ENCODE results near the gene SGTB.
"Not testable (repeated sequence)": the region's sequence is repeated elsewhere in the genome, so short reads cannot be mapped to it uniquely, and the experiment has no call there.

Gene SGTB

DNA sequence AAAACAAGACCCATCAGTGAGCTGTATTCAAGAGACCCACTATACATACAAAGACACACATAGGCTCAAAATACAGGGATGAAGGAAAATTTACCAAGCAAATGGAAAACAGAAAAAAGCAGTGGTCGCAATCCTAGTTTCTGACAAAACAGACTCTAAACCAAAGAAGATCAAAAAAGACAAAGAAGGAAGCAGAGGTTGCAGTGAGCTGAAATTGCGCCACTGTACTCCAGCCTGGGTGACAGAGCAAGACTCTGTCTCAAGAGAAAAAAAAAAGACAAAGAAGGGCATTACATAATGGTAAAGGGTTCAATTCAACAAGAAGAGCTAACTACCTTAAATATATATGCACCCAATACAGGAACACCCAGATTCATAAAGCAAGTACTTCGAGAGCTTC lies 45.9 kb downstream of the SGTB start:
- H3K27me3 ChIP-seq; H3K4me3 ChIP-seq; H3K9me3 ChIP-seq (replicated peaks in 1 of 11); H3K9ac ChIP-seq: not testable (repeated sequence)
- Histone ChIP-seq H4K20me1 (peaks cover 0 to 100% (median 0%) of the 10 kb centered on the region in 11 experiments; a peak in 6 of 22 replicates), H3K4me2 (peak overlapping the region in 6 of 11 experiments; percentile 0 to 33 (median 22); a peak in 7 of 22 replicates), H3K36me3 (peaks cover 51 to 100% (median 73%) of the 10 kb centered on the region in 11 experiments), H3K27ac (peak overlapping the region in 6 of 11 experiments; percentile 8 to 50 (median 18); a peak in 5 of 22 replicates), H3K4me1 (peaks cover 0 to 64% (median 6%) of the 10 kb centered on the region in 10 experiments; a peak in 10 of 20 replicates)
- TF ChIP-seq Cebpa-rat (IDR thresholded peaks at IDR 0.05): 0 out of 22 replicates have a peak, but pooled peaks of 1 of the 11 experiments have one; percentile 14

DNA sequence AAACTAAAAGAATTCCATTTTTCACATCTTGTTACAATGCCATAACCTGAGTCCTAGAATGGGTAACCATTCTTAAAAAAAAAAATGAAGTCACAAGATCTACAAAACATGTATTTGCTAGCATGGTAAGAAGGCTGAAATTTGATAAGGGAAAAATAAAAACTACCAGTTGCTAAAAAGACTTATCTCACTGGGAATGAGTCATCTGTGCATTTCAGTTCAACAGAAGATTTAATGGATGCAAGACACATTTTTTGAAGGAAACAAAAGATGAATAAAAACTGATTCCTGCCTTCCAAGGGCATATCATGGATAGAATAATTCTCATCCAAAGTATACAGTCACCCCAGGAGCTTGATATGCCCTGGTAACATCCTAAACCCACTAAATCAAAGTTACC lies 47.2 kb downstream of the SGTB start:
- H3K9me3 ChIP-seq (replicated peaks in 1 of 11): no peaks in the 10 kb centered on the region
- peaks cover 0 to 69% (median 6%) of the 10 kb centered on the region in 10 experiments; a peak in 10 of 20 replicates for H3K4me1 ChIP-seq
- H3K36me3 ChIP-seq: peaks cover 53 to 100% (median 77%) of the 10 kb centered on the region in 11 experiments
- no peaks in the 10 kb centered on the region for H3K27me3 ChIP-seq
- H3K4me3 ChIP-seq: no peak overlapping the region
- H3K27ac ChIP-seq: no peak overlapping the region
- peaks cover 0 to 100% (median 0%) of the 10 kb centered on the region in 11 experiments; a peak in 6 of 22 replicates for H4K20me1 ChIP-seq
- no peak overlapping the region for H3K4me2 ChIP-seq
- TF ChIP-seq Cebpa-rat (IDR thresholded peaks at IDR 0.05): no peak
- no peak overlapping the region for H3K9ac ChIP-seq

- Histone ChIP-seq H3K4me3 (no peak overlapping the region), H4K20me1 (peaks cover 0 to 100% (median 0%) of the 10 kb centered on the region in 11 experiments; a peak in 6 of 22 replicates), H3K27me3 (no peaks in the 10 kb centered on the region), H3K4me2 (peak overlapping the region in 3 of 11 experiments; percentile 3 to 18 (median 8); a peak in 3 of 22 replicates), H3K36me3 (peaks cover 48 to 100% (median 70%) of the 10 kb centered on the region in 11 experiments), H3K9ac (no peak overlapping the region), H3K9me3 (replicated peaks in 1 of 11) (no peaks in the 10 kb centered on the region), H3K27ac (no peak overlapping the region), H3K4me1 (peaks cover 0 to 70% (median 6%) of the 10 kb centered on the region in 10 experiments; a peak in 10 of 20 replicates)
- no peak for TF ChIP-seq Cebpa-rat (IDR thresholded peaks at IDR 0.05)
Observed at GRCh38 chr5:65672796-65673195, 49.1 kb downstream of the SGTB start.

DNA sequence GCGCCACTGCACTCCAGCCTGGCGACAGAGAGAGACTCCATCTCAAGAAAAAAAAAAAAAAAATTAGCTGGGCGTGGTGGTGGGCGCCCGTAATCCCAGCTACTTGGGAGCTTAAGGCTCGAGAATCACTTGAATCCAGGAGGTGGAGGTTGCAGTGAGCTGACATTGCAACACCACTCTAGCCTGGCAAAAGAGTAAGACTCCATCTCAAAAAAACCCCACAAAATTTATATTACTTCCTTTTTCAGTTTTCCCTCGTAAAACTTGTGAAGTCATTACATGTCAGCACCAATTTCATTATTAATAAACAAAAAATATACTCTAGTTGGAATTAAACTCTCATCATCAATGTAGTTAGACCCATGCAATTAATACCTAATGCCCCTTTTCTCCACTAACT lies 53.2 kb downstream of the SGTB start:
- H3K4me1 ChIP-seq: peaks cover 0 to 29% (median 0%) of the 10 kb centered on the region in 10 experiments; a peak in 7 of 20 replicates
- peaks cover 32 to 99% (median 74%) of the 10 kb centered on the region in 11 experiments; a peak in 21 of 22 replicates for H3K36me3 ChIP-seq
- H3K4me3 ChIP-seq: no peak overlapping the region
- no peak overlapping the region for H3K4me2 ChIP-seq
- no peak for TF ChIP-seq Cebpa-rat (IDR thresholded peaks at IDR 0.05)
- no peaks in the 10 kb centered on the region for H3K27me3 ChIP-seq
- peaks cover 0 to 97% (median 0%) of the 10 kb centered on the region in 11 experiments; a peak in 6 of 22 replicates for H4K20me1 ChIP-seq
- no peak overlapping the region for H3K9ac ChIP-seq
- no peak overlapping the region for H3K27ac ChIP-seq
- H3K9me3 ChIP-seq (replicated peaks in 1 of 11): no peaks in the 10 kb centered on the region

DNA sequence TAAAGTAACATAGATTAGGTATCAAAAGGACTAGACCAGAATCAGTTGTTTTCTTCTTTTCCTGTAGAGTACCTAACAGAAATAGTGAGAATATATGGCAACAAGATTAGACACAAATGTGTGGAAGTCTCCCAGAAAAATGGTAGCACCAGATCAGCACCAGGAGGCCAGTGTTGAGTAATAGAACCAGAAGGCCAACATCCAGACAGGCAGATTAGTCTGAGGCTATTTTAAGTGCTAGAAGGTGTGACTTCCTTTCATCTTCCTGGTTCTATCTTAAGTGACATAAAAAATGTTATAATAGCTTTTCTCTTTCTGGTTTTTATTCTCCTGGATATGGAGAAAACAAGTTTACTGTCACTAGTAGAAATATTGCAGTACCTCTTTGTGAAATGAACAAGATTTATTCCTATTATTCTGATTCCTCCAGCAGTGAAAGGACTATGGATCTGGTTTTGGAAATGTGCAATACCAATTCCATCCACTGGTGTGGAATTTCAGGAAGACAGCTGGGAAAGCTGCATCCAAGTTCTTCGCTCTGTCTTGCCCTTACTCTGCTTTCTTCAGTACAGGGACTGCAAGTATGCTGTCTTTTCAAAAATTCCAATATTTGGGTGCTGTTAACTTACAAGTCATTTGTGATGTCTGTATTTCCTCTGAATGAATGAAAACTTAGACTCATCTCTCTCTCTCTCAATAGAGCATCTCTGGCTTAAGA lies 57.9 kb downstream of the SGTB start:
- no peak overlapping the region for H3K4me2 ChIP-seq
- H3K36me3 ChIP-seq: peaks cover 40 to 97% (median 74%) of the 10 kb centered on the region in 11 experiments; a peak in 21 of 22 replicates
- H3K4me1 ChIP-seq: peaks cover 0 to 4% (median 0%) of the 10 kb centered on the region in 10 experiments; a peak in 1 of 20 replicates
- no peak overlapping the region for H3K4me3 ChIP-seq
- peaks cover 0 to 71% (median 0%) of the 10 kb centered on the region in 11 experiments; a peak in 3 of 22 replicates for H4K20me1 ChIP-seq
- no peaks in the 10 kb centered on the region for H3K9me3 ChIP-seq (replicated peaks in 1 of 11)
- H3K9ac ChIP-seq: no peak overlapping the region
- no peak for TF ChIP-seq Cebpa-rat (IDR thresholded peaks at IDR 0.05)
- no peak overlapping the region for H3K27ac ChIP-seq
- H3K27me3 ChIP-seq: no peaks in the 10 kb centered on the region

DNA sequence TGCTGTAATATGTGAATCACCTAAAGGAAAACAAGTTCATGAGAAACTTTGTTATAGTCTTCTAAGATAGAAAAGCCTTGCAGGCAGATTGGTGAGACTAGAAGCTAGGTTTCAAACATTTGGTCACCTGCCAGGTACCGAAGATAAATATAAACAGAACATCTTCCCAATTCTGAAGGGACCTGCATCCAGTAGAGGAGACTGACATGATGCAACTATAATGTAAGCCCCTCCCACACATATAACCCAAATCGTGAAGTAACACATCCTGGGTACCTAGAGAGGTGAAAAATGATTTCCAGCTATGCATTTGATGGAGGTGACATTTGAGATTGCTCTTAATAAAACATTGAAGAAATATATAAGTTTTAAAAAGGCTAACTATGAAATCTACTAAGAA lies 67.2 kb downstream of the SGTB start:
- Histone ChIP-seq H3K4me3 (no peak overlapping the region), H3K4me2 (no peak overlapping the region), H3K9ac (no peak overlapping the region), H3K27ac (no peak overlapping the region), H3K4me1 (no peaks in the 10 kb centered on the region), H3K9me3 (replicated peaks in 1 of 11) (no peaks in the 10 kb centered on the region), H3K27me3 (no peaks in the 10 kb centered on the region), H4K20me1 (no peaks in the 10 kb centered on the region), H3K36me3 (peaks cover 21 to 64% (median 27%) of the 10 kb centered on the region in 11 experiments; a peak in 20 of 22 replicates)
- no peak for TF ChIP-seq Cebpa-rat (IDR thresholded peaks at IDR 0.05)

DNA sequence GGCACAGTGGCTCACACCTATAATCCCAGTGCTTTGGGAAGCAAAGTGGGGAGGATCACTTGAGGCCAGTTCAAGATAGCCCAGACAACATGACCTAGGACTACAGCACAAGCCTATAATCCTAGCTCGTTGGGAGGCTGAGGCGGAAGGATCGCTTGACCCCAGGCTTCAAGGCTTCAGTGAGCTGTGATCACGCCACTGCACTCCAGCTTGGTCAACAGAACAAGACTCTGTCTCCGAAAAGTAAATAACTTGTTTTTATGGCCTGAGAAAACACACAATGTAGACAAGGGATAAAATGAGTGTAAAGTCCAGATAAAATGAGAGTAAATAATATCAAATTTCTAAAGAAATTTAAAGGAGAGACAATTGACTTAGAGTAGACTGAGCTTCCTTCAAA lies 70.8 kb downstream of the SGTB start:
- no peak overlapping the region for H3K9ac ChIP-seq
- no peaks in the 10 kb centered on the region for H3K27me3 ChIP-seq
- TF ChIP-seq Cebpa-rat (IDR thresholded peaks at IDR 0.05): no peak
- H3K9me3 ChIP-seq (replicated peaks in 1 of 11): no peaks in the 10 kb centered on the region
- H3K4me2 ChIP-seq: no peak overlapping the region
- H4K20me1 ChIP-seq: no peaks in the 10 kb centered on the region; a peak in 1 of 22 replicates
- peaks cover 9 to 76% (median 25%) of the 10 kb centered on the region in 11 experiments; a peak in 19 of 22 replicates for H3K36me3 ChIP-seq
- no peak overlapping the region for H3K4me3 ChIP-seq
- H3K27ac ChIP-seq: no peak overlapping the region
- no peaks in the 10 kb centered on the region for H3K4me1 ChIP-seq

DNA sequence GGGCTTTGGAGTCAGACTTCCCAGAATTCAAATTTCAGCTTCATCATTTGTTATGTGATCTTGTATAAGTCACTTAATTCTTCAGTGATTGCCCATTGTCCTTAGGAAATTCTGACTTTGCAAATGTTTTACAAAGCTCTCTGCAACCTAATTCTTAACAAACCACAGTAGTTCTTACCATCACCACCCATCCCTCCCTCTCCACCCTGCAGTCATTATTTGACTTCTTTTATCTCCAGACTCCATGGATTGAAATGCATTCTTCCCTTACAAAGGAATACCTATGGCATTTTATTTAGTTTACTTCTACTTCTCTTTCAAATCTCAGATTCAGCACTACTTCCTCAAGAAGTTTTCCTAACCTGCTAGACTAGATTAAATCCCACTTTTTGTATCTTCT lies 74.0 kb downstream of the SGTB start:
- Histone ChIP-seq H3K4me2 (no peak overlapping the region), H3K9ac (no peak overlapping the region), H3K4me1 (no peaks in the 10 kb centered on the region), H3K4me3 (no peak overlapping the region), H4K20me1 (no peaks in the 10 kb centered on the region; a peak in 1 of 22 replicates), H3K9me3 (replicated peaks in 1 of 11) (no peaks in the 10 kb centered on the region), H3K27me3 (no peaks in the 10 kb centered on the region), H3K27ac (no peak overlapping the region), H3K36me3 (peaks cover 14 to 73% (median 27%) of the 10 kb centered on the region in 11 experiments; a peak in 21 of 22 replicates)
- no peak for TF ChIP-seq Cebpa-rat (IDR thresholded peaks at IDR 0.05)

DNA sequence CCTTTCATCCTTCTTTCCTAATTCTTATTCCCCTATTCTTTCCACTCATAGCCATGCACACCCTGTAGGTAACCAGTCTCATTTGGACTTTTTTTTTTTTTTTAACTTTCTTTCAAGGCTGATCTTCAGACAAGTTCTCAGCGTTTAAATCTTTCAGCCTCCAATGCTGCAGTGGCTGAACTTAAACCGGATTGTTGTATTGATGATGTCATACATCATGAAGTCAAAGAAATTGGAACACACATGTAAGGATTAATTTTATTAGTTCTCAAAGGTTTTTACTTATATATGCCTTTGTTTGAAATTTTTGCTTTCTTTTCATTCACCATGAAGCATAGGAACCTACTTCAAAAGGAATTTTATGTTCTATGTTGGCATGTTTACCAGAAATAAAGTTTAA lies 75.0 kb downstream of the SGTB start:
- Histone ChIP-seq H3K9ac (no peak overlapping the region), H3K9me3 (replicated peaks in 1 of 11) (no peaks in the 10 kb centered on the region), H3K27me3 (no peaks in the 10 kb centered on the region), H3K4me2 (no peak overlapping the region), H3K4me1 (no peaks in the 10 kb centered on the region), H3K36me3 (peaks cover 14 to 80% (median 29%) of the 10 kb centered on the region in 11 experiments; a peak in 21 of 22 replicates), H4K20me1 (no peaks in the 10 kb centered on the region; a peak in 1 of 22 replicates), H3K4me3 (no peak overlapping the region), H3K27ac (no peak overlapping the region)
- TF ChIP-seq Cebpa-rat (IDR thresholded peaks at IDR 0.05): no peak

All from BLaER1 treated with 17β-estradiol and CSF1 and Interleukin-3, amounts not matched to agents 10 nM and 100 nM (cell line).